ENCODE data around the gene CACNA2D1. TPM values are rescaled to one million over a fixed set of nuclear protein-coding genes. Genes with fewer than 3 reads are reported as not detected.

The CACNA2D1 gene
- total RNA-seq, 2 donors from 2014 or later: 5.4 to 32.0 TPM

DNA sequence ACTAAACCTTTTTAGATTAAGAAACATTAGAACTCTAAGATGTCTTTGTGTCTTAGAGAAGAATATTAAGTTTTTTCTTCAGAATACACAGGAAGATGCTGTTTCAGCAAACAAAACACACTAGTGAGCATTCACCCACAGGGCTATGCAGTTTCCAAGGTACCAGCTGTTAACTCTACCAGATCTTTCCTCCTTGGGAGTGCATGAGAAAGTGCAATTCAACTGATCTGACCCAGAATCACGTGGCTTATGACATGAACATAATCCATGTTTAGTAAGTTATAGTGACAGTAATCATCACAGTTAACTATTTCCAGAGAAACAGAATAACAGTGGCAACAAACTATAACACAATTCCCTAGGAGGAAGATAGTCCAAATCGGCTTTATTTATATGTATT lies 270.7 kb downstream of the CACNA2D1 start:
- intact Hi-C loops (cut with DNase I): no loop called here
- no peak overlapping the region for H3K27ac ChIP-seq
- ATAC-seq: no peak
- H3K4me1 ChIP-seq: no peaks in the 10 kb centered on the region
- WGBS, 2 donors: 35 to 37% methylated on average over 2 of the region's 2 CpGs
- TF ChIP-seq POLR2A (IDR thresholded peaks at IDR 0.05): no peak
- TF ChIP-seq, protein P1, sequence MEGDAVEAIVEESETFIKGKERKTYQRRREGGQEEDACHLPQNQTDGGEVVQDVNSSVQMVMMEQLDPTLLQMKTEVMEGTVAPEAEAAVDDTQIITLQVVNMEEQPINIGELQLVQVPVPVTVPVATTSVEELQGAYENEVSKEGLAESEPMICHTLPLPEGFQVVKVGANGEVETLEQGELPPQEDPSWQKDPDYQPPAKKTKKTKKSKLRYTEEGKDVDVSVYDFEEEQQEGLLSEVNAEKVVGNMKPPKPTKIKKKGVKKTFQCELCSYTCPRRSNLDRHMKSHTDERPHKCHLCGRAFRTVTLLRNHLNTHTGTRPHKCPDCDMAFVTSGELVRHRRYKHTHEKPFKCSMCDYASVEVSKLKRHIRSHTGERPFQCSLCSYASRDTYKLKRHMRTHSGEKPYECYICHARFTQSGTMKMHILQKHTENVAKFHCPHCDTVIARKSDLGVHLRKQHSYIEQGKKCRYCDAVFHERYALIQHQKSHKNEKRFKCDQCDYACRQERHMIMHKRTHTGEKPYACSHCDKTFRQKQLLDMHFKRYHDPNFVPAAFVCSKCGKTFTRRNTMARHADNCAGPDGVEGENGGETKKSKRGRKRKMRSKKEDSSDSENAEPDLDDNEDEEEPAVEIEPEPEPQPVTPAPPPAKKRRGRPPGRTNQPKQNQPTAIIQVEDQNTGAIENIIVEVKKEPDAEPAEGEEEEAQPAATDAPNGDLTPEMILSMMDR (IDR thresholded peaks at IDR 0.05): no peak
- DNase-seq: no peak
- no peak overlapping the region for H3K4me3 ChIP-seq
- no peaks in the 10 kb centered on the region for H3K36me3 ChIP-seq (replicated peaks in 1 of 2; ENCODE audit: insufficient read depth in 1 of 2, low read depth in 2 of 2)
- no peaks in the 10 kb centered on the region for H3K9me3 ChIP-seq
- no peaks in the 10 kb centered on the region for H3K27me3 ChIP-seq

DNA sequence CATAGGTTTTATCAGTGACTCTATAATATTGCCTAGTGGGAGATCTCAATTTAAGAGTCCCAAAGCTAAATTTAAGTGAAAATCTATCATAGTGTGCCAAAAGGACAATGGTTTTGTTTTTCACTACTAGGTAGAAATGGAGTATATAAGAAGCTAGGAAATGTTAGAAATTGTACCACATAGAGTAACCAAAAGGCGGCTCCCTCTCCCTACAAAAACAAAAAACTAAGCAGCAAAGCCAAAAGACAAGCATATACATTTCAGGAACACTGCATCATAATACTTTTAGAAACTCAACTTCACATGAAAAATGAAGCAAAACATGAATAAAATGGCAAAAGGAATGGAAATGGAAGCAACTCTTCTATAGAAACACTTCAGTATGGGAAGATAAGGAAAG lies 271.6 kb downstream of the CACNA2D1 start:
- Histone ChIP-seq H3K36me3 (replicated peaks in 1 of 2; ENCODE audit: insufficient read depth in 1 of 2, low read depth in 2 of 2) (no peaks in the 10 kb centered on the region), H3K27me3 (no peaks in the 10 kb centered on the region), H3K4me1 (no peaks in the 10 kb centered on the region), H3K9me3 (no peaks in the 10 kb centered on the region), H3K4me3 (no peak overlapping the region), H3K27ac (no peak overlapping the region)
- no peak for DNase-seq
- no peak for TF ChIP-seq POLR2A (IDR thresholded peaks at IDR 0.05)
- TF ChIP-seq, protein P1 (IDR thresholded peaks at IDR 0.05): no peak
- ATAC-seq: no peak
- 56 to 62% methylated on average over 1 of the region's 1 CpG for WGBS, 2 donors
- intact Hi-C loops (cut with DNase I): no loop called here

DNA sequence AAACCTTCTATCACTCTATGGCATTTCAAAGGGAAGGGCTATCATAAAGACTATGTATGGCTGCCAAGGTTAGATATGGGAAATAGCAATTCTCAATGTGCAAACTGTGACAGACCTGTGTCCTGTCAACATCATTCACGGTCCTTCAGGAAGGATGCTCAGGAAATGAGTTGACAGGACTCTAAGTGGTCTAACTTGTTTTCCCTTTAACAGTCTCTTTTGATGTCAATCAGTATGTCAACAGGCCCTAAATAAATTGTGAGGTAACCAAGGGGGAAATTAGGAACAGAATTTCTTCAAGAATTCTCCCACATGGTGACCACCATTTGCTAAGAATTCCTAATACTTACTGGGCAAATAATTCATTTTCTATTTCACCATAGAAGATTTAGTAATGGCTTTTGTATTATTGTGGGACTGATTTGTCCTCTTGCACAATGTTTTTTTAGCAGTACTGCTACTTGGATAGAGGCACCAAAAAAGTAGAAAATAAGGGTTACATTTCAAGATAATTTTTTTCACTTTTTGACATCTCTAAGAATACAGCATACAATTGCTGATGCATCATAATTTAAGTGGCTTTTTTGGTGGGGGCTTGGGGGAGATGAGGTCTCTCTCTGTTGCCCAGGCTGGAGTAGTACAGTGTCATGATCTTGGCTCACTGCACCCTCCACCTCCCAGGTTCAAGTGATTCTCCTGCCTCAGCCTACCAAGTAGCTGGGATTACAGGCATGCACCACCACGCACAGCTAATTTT lies 275.8 kb downstream of the CACNA2D1 start:
- Histone ChIP-seq H3K27ac (no peak overlapping the region), H3K4me3 (no peak overlapping the region), H3K4me1 (no peaks in the 10 kb centered on the region), H3K9me3 (no peaks in the 10 kb centered on the region), H3K36me3 (replicated peaks in 1 of 2; ENCODE audit: insufficient read depth in 1 of 2, low read depth in 2 of 2) (no peaks in the 10 kb centered on the region), H3K27me3 (no peaks in the 10 kb centered on the region)
- 39 to 58% methylated on average over 2 of the region's 2 CpGs for WGBS, 2 donors
- DNase-seq (no peak), ATAC-seq (no peak)
- intact Hi-C loops (cut with DNase I): no loop called here
- no peak for TF ChIP-seq POLR2A (IDR thresholded peaks at IDR 0.05)
- TF ChIP-seq, protein P1 (IDR thresholded peaks at IDR 0.05): no peak

DNA sequence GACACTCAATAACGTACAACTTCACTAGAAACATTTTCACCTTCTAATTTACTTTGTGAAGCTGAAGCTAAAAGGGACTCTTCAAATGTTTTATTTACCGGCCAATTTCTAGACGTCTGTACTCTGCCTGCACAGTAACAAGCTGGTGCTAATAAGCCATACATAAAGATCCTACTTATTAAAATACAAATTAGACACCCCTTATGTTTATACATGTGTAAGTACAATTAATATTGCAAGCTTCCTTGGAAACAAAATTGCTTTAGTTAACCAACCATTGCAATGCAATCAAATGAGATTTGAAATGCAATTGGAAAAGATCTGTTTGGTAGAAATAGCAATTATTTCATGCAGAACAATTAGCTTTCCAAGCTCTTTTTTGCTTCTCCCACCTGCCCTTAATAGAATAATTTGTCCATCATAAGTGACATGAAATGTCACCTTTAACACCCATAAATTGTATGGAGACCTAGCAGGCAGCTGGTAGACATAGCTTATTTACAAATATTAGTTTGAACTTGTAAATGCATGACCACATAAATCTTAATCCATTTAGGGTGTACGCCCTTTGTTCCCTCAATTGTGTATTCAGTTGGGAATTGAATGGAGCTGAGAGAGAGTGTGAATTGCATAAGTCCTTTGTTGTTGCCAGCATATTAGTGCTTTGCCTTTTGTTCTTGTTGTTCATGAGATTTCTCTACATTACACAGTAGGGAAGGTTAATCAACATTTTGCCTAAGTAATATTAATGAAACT lies 277.1 kb downstream of the CACNA2D1 start:
- 59 to 63% methylated on average over 4 of the region's 4 CpGs for WGBS, 2 donors
- no peaks in the 10 kb centered on the region for H3K27me3 ChIP-seq
- no peaks in the 10 kb centered on the region for H3K4me1 ChIP-seq
- no peak for TF ChIP-seq POLR2A (IDR thresholded peaks at IDR 0.05)
- TF ChIP-seq, protein P1 (IDR thresholded peaks at IDR 0.05): no peak
- H3K36me3 ChIP-seq (replicated peaks in 1 of 2; ENCODE audit: insufficient read depth in 1 of 2, low read depth in 2 of 2): no peaks in the 10 kb centered on the region
- no peak for DNase-seq
- ATAC-seq: no peak
- no peaks in the 10 kb centered on the region for H3K9me3 ChIP-seq
- no peak overlapping the region for H3K4me3 ChIP-seq
- no peak overlapping the region for H3K27ac ChIP-seq
- intact Hi-C loops (cut with DNase I): no loop called here
